Neural cell (in vitro differentiated cells): ENCODE measurements around the gene CSMD2.

ENCODE experiments used
- CTCF ChIP-seq: fragments of 450-650 bp; IDR thresholded peaks from 2 replicates; pipeline ENCODE4 v1.5.1; 2014; ENCODE audit warnings: antibody characterized with exemption, mild to moderate bottlenecking, moderate library complexity; ENCODE audit not compliant: poor library complexity, severe bottlenecking
- EP300 ChIP-seq: fragments of 450-650 bp; conservative IDR thresholded peaks from 2 replicates; pipeline ENCODE4 v1.6.1; 2014; ENCODE audit warnings: antibody characterized with exemption, mild to moderate bottlenecking, moderate library complexity; ENCODE audit not compliant: poor library complexity, severe bottlenecking
- EZH2 ChIP-seq: fragments of 200-600, 300-800 bp; shearing (Covaris generic), sonication (generic); IDR thresholded peaks from 2 replicates; pipeline ENCODE4 v1.6.1; 2014; ENCODE audit warnings: antibody characterized with exemption, low read length, borderline replicate concordance, mild to moderate bottlenecking; ENCODE audit not compliant: insufficient read depth, poor library complexity, severe bottlenecking
- POLR2AphosphoS5 ChIP-seq: IDR thresholded peaks from 2 replicates; pipeline ENCODE4 v1.6.1; 2012
- SMC3 ChIP-seq: fragments of 450-650 bp; conservative IDR thresholded peaks from 2 replicates; pipeline ENCODE4 v1.6.1; 2014; ENCODE audit warnings: antibody characterized with exemption, mild to moderate bottlenecking, moderate library complexity; ENCODE audit not compliant: poor library complexity
- TAF1 ChIP-seq: IDR thresholded peaks from 2 replicates; pipeline ENCODE4 v1.6.1; 2012; ENCODE audit warnings: low read depth

GRCh38 chr1:34188418-34188817 is 23.4 kb upstream of the CSMD2 start:
- TF ChIP-seq CTCF (no peak), EZH2 (no peak), SMC3 (no peak), EP300 (no peak), TAF1 (no peak), POLR2AphosphoS5 (no peak)
